Endothelial cell of umbilical vein (primary cell): ENCODE data around the gene CSNK2B. TPM values are rescaled to one million over a fixed set of nuclear protein-coding genes. Genes with fewer than 3 reads are reported as not detected.

Experiments
- BruUV-seq: library from RNA; stranded (reverse); fragments of 400-500 nt; replicated peaks from 2 replicates; lab custom pipeline; 2021; lab: Mats Ljungman, UMichigan
- CTCF ChIA-PET: fragments of 300-600, 350-600 bp; sonication (Branson Sonifier 250); formaldehyde crosslinking; loops from one replicate; lab custom pipeline; 2021; ENCODE audit warnings: antibody characterized with exemption, inconsistent platforms; lab: Charles Lee
- POLR2A ChIA-PET: fragments of 300-600, 350-600 bp; sonication (Branson Sonifier 250); formaldehyde crosslinking; loops from one replicate; lab custom pipeline; 2021; ENCODE audit warnings: antibody characterized with exemption, inconsistent platforms; lab: Charles Lee
- DNase-seq: peaks from one replicate; pipeline ENCODE4 v3.0.0-alpha.2; 2011; ENCODE audit warnings: low read depth, low spot score
- FAIRE-seq: peaks from 2 replicates; lab custom pipeline; 2011; peaks lifted over from hg19 to GRCh38; lab: Jason Lieb, UNC
- H2AFZ ChIP-seq: 2 replicates; pipeline ENCODE4 v1.6.0; 2012; ENCODE audit warnings: low read depth, low read length, control low read depth, inconsistent platforms
- H3K27ac ChIP-seq: 2 replicates; pipeline ENCODE4 v1.5.1; 2011; ENCODE audit warnings: low read depth, mild to moderate bottlenecking, control low read depth, low read length, moderate library complexity; ENCODE audit not compliant: insufficient read depth
- H3K27me3 ChIP-seq, 2 experiments: 2 replicates each; pipeline versions ENCODE4 v1.6.0 to v1.6.1; 2011; ENCODE audit warnings: low read length in 2 of 2, mixed read lengths in 1 of 2; ENCODE audit not compliant: control insufficient read depth in 2 of 2, insufficient read depth in 2 of 2
- H3K36me3 ChIP-seq, 2 experiments: 2 replicates in 1 of 2; 3 replicates in 1 of 2; pipeline ENCODE4 v1.5.1; 2011; ENCODE audit warnings: low read length in 2 of 2, mild to moderate bottlenecking in 1 of 2, moderate library complexity in 1 of 2; ENCODE audit not compliant: control insufficient read depth in 2 of 2, insufficient read depth in 2 of 2; ENCODE audit errors: extremely low read depth in 1 of 2
- H3K4me1 ChIP-seq: 3 replicates; pipeline ENCODE4 v1.5.1; 2011; ENCODE audit warnings: mild to moderate bottlenecking, low read length; ENCODE audit not compliant: control insufficient read depth, insufficient read depth; ENCODE audit errors: extremely low read depth
- H3K4me2 ChIP-seq: 2 replicates; pipeline ENCODE4 v1.6.1; 2011; ENCODE audit warnings: low read length, control low read depth, mixed read lengths; ENCODE audit not compliant: insufficient read depth
- H3K4me3 ChIP-seq, 3 experiments: fragments of 200-600 bp in 1 of 3; sonication (generic), shearing (Covaris generic) in 1 of 3; replicated peaks in 1 of 3; 2 replicates each; pipeline ENCODE4 v1.5.1; 2011 to 2016; ENCODE audit warnings: control low read depth in 3 of 3, low read length in 3 of 3, mild to moderate bottlenecking in 2 of 3, inconsistent platforms in 1 of 3, low read depth in 1 of 3, moderate library complexity in 1 of 3; ENCODE audit not compliant: insufficient read depth in 1 of 3
- H3K79me2 ChIP-seq: 2 replicates; pipeline ENCODE4 v1.6.0; 2012; ENCODE audit warnings: low read length, inconsistent platforms; ENCODE audit not compliant: control insufficient read depth, insufficient read depth
- H3K9ac ChIP-seq: replicated peaks from 2 replicates; pipeline ENCODE3; 2011; ENCODE audit warnings: low read length, control low read depth; ENCODE audit not compliant: insufficient read depth; ENCODE audit errors: extremely low read depth
- H3K9me1 ChIP-seq: replicated peaks from 3 replicates; pipeline ENCODE4 v1.6.0; 2011; ENCODE audit warnings: mild to moderate bottlenecking, low read length; ENCODE audit not compliant: control insufficient read depth, insufficient read depth; ENCODE audit errors: extremely low read depth
- H3K9me3 ChIP-seq: replicated peaks from 2 replicates; pipeline ENCODE4 v1.5.1; 2012; ENCODE audit warnings: low read length, inconsistent platforms; ENCODE audit not compliant: control insufficient read depth, insufficient read depth
- H4K20me1 ChIP-seq: replicated peaks from 2 replicates; pipeline ENCODE3; 2011; ENCODE audit warnings: mild to moderate bottlenecking, low read length; ENCODE audit not compliant: control insufficient read depth, insufficient read depth; ENCODE audit errors: extremely low read depth
- CTCF ChIP-seq, 2 donors: IDR thresholded peaks; 1 replicate in 1 of 2; 2 replicates in 1 of 2; pipeline ENCODE4 v1.5.1; 2011; ENCODE audit warnings: low read length in 2 of 2, mild to moderate bottlenecking in 2 of 2, moderate library complexity in 2 of 2, control low read depth in 1 of 2, inconsistent platforms in 1 of 2, low read depth in 1 of 2; ENCODE audit not compliant: insufficient read depth in 1 of 2; ENCODE audit errors: extremely low read depth in 1 of 2
- EZH2 ChIP-seq: IDR thresholded peaks from 2 replicates; pipeline ENCODE4 v1.6.1; 2012; ENCODE audit warnings: borderline replicate concordance, low read depth, mild to moderate bottlenecking, moderate library complexity, low read length, inconsistent platforms; ENCODE audit not compliant: severe bottlenecking
- FOS ChIP-seq: IDR thresholded peaks from 2 replicates; pipeline ENCODE4 v1.6.1; 2011; ENCODE audit warnings: mild to moderate bottlenecking, low read length, moderate library complexity, borderline replicate concordance; ENCODE audit not compliant: insufficient read depth
- GATA2 ChIP-seq: IDR thresholded peaks from 2 replicates; pipeline ENCODE4 v1.7.0; 2011; ENCODE audit warnings: low read depth, mild to moderate bottlenecking, moderate library complexity, mixed read lengths, low read length; ENCODE audit not compliant: insufficient read length, insufficient read depth
- JUN ChIP-seq: IDR thresholded peaks from 2 replicates; pipeline ENCODE4 v1.6.1; 2011; ENCODE audit warnings: borderline replicate concordance, low read depth; ENCODE audit not compliant: insufficient read length, insufficient read depth
- MAX ChIP-seq: IDR thresholded peaks from 2 replicates; pipeline ENCODE4 v1.6.1; 2011; ENCODE audit not compliant: insufficient read depth, insufficient read length
- MYC ChIP-seq: IDR thresholded peaks from one replicate; pipeline ENCODE4 v1.6.1; 2011; ENCODE audit warnings: mild to moderate bottlenecking, low read depth, low read length
- POLR2A ChIP-seq: IDR thresholded peaks from 2 replicates; pipeline ENCODE4 v1.6.1; 2012; ENCODE audit warnings: low read depth, mild to moderate bottlenecking, control low read depth, low read length
- POLR2AphosphoS5 ChIP-seq: IDR thresholded peaks from 2 replicates; pipeline ENCODE4 v1.6.1; 2012; ENCODE audit warnings: low read depth, mild to moderate bottlenecking, control low read depth, low read length, moderate library complexity; ENCODE audit not compliant: insufficient read depth
- dilution Hi-C: fragments of 300-500 bp; cut with MboI; formaldehyde crosslinking; loops from one replicate; pipeline ENCODE4 v1.15.0; 2019; ENCODE audit warnings: low sequenced_read_pairs; ENCODE audit not compliant: extremely low pct_ligation_motif_present
- intact Hi-C: fragments of 100-400 bp; cut with micrococcal nuclease; formaldehyde crosslinking; loops from one replicate; pipeline ENCODE4 v1.10.0; 2022
- polyA plus RNA-seq, 4 experiments: library from polyadenylated mRNA; depleted of rRNA in 3 of 4; stranded (reverse) in 3 of 4; unstranded in 1 of 4; fragments of >200 nt; gene quantifications; 2 replicates each; pipeline versions ENCODE4 v1.2.1 to v1.2.3, GENCODE V29; 2011 to 2012; ENCODE audit warnings: missing spikeins in 1 of 4
- total RNA-seq: library from RNA; stranded (reverse); gene quantifications from 2 replicates; pipeline ENCODE4 v1.2.3, GENCODE V29; 2021

CSNK2B gene
- total and polyA plus RNA-seq, 2 donors (not counting 3 experiments of a cell fraction or from before 2014, with no cell fraction given): 159 to 206 TPM

- Histone ChIP-seq H3K4me3 (no peak overlapping the region), H3K36me3 (peaks cover 45 to 82% of the 10 kb centered on the region in 2 experiments), H3K4me2 (no peak overlapping the region), H3K9me1 (no peaks in the 10 kb centered on the region), H3K27ac (no peak overlapping the region), H3K9me3 (no peaks in the 10 kb centered on the region), H3K4me1 (no peaks in the 10 kb centered on the region), H3K9ac (no peak overlapping the region), H4K20me1 (peaks cover 3% of the 10 kb centered on the region), H3K27me3 (no peaks in the 10 kb centered on the region), H2AFZ (no peak overlapping the region), H3K79me2 (peaks cover 17% of the 10 kb centered on the region)
- DNase-seq (no peak), FAIRE-seq (no peak)
- TF ChIP-seq CTCF (IDR thresholded peaks at IDR 0.05; ENCODE audit: extremely low read depth in 1 of 2, insufficient read depth in 1 of 2, low read depth in 1 of 2, low read length in 2 of 2) (no peak), EZH2 (no peak), GATA2 (no peak)
- dilution Hi-C loops (no loop called here), intact Hi-C loops (no loop called here)
- ChIA-PET CTCF (interaction anchor here (1.3 kb wide), 1 partner anchor 184 kb away, joined by 3 read pairs; no protein-coding TSS in a partner anchor), POLR2A (interaction anchor here (1.0 kb wide), 1 partner anchor 12 kb away, joined by 4 read pairs; no protein-coding TSS in a partner anchor)
- BruUV-seq: no TSS peak
Measured at GRCh38 chr6:31634131-31634530, 31.7 kb upstream of the CSNK2B start.

- BruUV-seq: no TSS peak
- ChIA-PET POLR2A (interaction anchor here (0.9 kb wide), 1 partner anchor 9 kb away, joined by 3 read pairs; no protein-coding TSS in a partner anchor), CTCF (interaction anchor here (1.3 kb wide), 1 partner anchor 183 kb away, joined by 3 read pairs; no protein-coding TSS in a partner anchor)
- H4K20me1 ChIP-seq: peaks cover 3% of the 10 kb centered on the region
- intact Hi-C loops: no loop called here
- dilution Hi-C loops: no loop called here
- H3K9me3 ChIP-seq: no peaks in the 10 kb centered on the region
- H3K36me3 ChIP-seq: peaks cover 46 to 79% of the 10 kb centered on the region in 2 experiments
- H3K27ac ChIP-seq: no peak overlapping the region
- no peaks in the 10 kb centered on the region for H3K27me3 ChIP-seq
- no peaks in the 10 kb centered on the region for H3K9me1 ChIP-seq
- no peak overlapping the region for H2AFZ ChIP-seq
- no peak overlapping the region for H3K9ac ChIP-seq
- H3K79me2 ChIP-seq: peaks cover 14% of the 10 kb centered on the region
- FAIRE-seq (no peak), DNase-seq (no peak)
- H3K4me1 ChIP-seq: no peaks in the 10 kb centered on the region
- no peak overlapping the region for H3K4me3 ChIP-seq
- no peak overlapping the region for H3K4me2 ChIP-seq
- no peak for TF ChIP-seq MAX
- TF ChIP-seq FOS: no peak
- no peak for TF ChIP-seq CTCF (IDR thresholded peaks at IDR 0.05; ENCODE audit: extremely low read depth in 1 of 2, insufficient read depth in 1 of 2, low read depth in 1 of 2, low read length in 2 of 2)
- TF ChIP-seq GATA2: no peak
- no peak for TF ChIP-seq JUN
- TF ChIP-seq POLR2A: no peak
- TF ChIP-seq EZH2: no peak
- no peak for TF ChIP-seq MYC
- no peak for TF ChIP-seq POLR2AphosphoS5
Measured at GRCh38 chr6:31634969-31635575, 30.8 kb upstream of the CSNK2B start.
